ENCODE results near the gene ZCCHC10.
"Not testable (repeated sequence)": the region's sequence is repeated elsewhere in the genome, so short reads cannot be mapped to it uniquely, and the experiment has no call there.

ZCCHC10 gene

DNA sequence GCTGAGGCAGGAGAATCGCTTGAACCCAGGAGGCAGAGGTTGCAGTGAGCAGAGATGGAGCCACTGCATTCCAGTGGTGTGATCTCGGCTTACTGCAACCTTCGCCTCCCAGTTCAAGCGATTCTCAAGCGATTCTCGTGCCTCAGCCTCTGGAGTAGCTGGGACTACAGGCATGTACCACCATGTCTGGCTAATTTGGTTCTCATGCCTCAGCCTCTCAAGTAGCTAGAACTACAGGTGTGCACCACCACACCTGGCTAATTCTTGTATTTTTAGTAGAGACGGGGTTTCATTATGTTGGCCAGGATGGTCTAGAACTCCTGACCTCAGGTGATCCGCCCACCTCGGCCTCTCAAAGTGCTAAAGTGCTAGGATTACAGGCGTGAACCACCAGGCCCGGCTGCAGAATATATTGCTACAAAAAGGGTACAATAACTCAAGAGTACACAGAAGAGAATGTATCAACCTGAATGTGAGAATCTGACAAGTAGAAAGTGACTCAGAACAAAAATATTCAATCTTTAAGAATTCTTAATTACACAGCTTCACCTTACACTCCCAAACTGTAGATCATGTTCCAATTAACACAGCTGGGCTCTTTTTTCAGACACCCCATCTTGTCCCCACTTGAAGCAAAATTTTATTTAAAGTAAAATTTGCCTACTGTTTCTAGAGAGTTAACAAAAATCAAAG, 65.1 kb downstream of the ZCCHC10 start:
- Histone ChIP-seq H3K36me3 (replicated peaks in 1 of 2; ENCODE audit: control insufficient read depth in 2 of 2, insufficient read depth in 2 of 2, low read length in 2 of 2) (peaks cover 0 to 26% of the 10 kb centered on the region in 2 donors), H3K4me3 (ENCODE audit: low read length in 2 of 2) (peak overlapping the region in 1 of 2 donors; percentile 64), H3K4me2 (ENCODE audit: insufficient read depth, low read length, poor library complexity, severe bottlenecking) (peak overlapping the region; percentile 14)
- H3K4me1 ChIP-seq (ENCODE audit: control insufficient read depth in 2 of 2, insufficient read depth in 1 of 2, low read depth in 1 of 2, low read length in 2 of 2); H2AK5ac ChIP-seq (ENCODE audit: low read depth, low read length); H3K27ac ChIP-seq (replicated peaks; ENCODE audit: low read length); H3K27me3 ChIP-seq (ENCODE audit: control insufficient read depth in 3 of 3, insufficient read depth in 3 of 3, low read depth in 1 of 3, low read length in 3 of 3); H2BK120ac ChIP-seq (ENCODE audit: low read depth, low read length); H2BK12ac ChIP-seq (ENCODE audit: low read length); H3K4ac ChIP-seq (ENCODE audit: low read length); H2BK5ac ChIP-seq (ENCODE audit: low read length); H3K9ac ChIP-seq (ENCODE audit: low read depth, low read length, poor library complexity); H4K8ac ChIP-seq (ENCODE audit: low read depth, low read length); H2BK15ac ChIP-seq (ENCODE audit: low read length); H3K9me3 ChIP-seq (replicated peaks in 1 of 2; ENCODE audit: control insufficient read depth in 2 of 2, insufficient read depth in 1 of 2, low read depth in 1 of 2, low read length in 2 of 2); H4K91ac ChIP-seq (ENCODE audit: low read depth, low read length, poor library complexity); H3K23ac ChIP-seq (ENCODE audit: low read depth, low read length, poor library complexity); H3K79me1 ChIP-seq (ENCODE audit: low read depth, low read length); H3K18ac ChIP-seq (ENCODE audit: low read length); H2AFZ ChIP-seq (ENCODE audit: low read length); H3K14ac ChIP-seq (ENCODE audit: low read length); DNase-seq (ENCODE audit: low spot score): not testable (repeated sequence)
- WGBS, 2 donors (ENCODE audit: extremely low coverage in 2 of 2, insufficient read length in 2 of 2, insufficient replicate concordance in 1 of 2): no CpG with 5 or more reads among the region's 11 CpGs

DNA sequence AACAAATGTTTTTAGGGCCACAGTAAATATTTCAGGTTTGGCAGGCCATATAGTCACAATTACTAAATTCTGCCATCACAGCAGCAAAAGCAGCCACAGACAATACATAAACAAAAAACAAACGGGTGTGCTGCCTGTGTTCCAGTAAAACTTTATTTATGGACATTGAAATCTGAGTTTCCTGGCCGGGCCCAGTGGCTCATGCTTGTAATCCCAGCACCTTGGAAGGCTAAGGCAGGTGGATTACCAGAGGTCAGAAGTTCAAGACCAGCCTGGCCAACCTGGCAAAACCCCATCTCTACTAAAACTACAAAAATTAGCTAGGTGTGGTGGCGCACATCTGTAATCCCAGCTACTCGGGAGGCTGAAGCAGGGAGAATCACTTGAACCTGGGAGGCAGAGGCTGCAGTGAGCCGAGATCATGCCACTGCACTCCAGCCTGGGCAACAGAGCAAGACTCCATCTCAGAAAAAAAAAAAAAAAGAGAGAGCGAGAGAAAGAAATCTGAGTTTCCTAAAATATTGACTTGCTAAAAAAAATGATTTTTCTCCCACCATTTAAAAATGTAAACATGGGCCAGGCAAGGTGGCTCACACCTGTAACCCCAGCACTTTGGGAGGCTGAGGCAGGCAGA, 70.1 kb downstream of the ZCCHC10 start:
- H3K9ac ChIP-seq (ENCODE audit: low read depth, low read length, poor library complexity); H3K4me2 ChIP-seq (ENCODE audit: insufficient read depth, low read length, poor library complexity, severe bottlenecking); H3K14ac ChIP-seq (ENCODE audit: low read length); H4K91ac ChIP-seq (ENCODE audit: low read depth, low read length, poor library complexity); H2BK12ac ChIP-seq (ENCODE audit: low read length); H2AFZ ChIP-seq (ENCODE audit: low read length); H2BK15ac ChIP-seq (ENCODE audit: low read length); H3K4ac ChIP-seq (ENCODE audit: low read length); H4K8ac ChIP-seq (ENCODE audit: low read depth, low read length); H3K23ac ChIP-seq (ENCODE audit: low read depth, low read length, poor library complexity); H3K27ac ChIP-seq (replicated peaks; ENCODE audit: low read length); H2AK5ac ChIP-seq (ENCODE audit: low read depth, low read length); DNase-seq (ENCODE audit: low spot score); H2BK120ac ChIP-seq (ENCODE audit: low read depth, low read length); H3K27me3 ChIP-seq (ENCODE audit: control insufficient read depth in 3 of 3, insufficient read depth in 3 of 3, low read depth in 1 of 3, low read length in 3 of 3); H3K18ac ChIP-seq (ENCODE audit: low read length); H3K4me1 ChIP-seq (ENCODE audit: control insufficient read depth in 2 of 2, insufficient read depth in 1 of 2, low read depth in 1 of 2, low read length in 2 of 2); H3K4me3 ChIP-seq (ENCODE audit: low read length in 2 of 2); H2BK5ac ChIP-seq (ENCODE audit: low read length): not testable (repeated sequence)
- peaks cover 13% of the 10 kb centered on the region for H3K79me1 ChIP-seq (ENCODE audit: low read depth, low read length)
- WGBS, 2 donors (ENCODE audit: extremely low coverage in 2 of 2, insufficient read length in 2 of 2, insufficient replicate concordance in 1 of 2): no CpG with 5 or more reads among the region's 6 CpGs
- peaks cover 7 to 53% of the 10 kb centered on the region in 2 donors for H3K36me3 ChIP-seq (replicated peaks in 1 of 2; ENCODE audit: control insufficient read depth in 2 of 2, insufficient read depth in 2 of 2, low read length in 2 of 2)
- peaks cover 0 to 20% of the 10 kb centered on the region in 2 donors for H3K9me3 ChIP-seq (replicated peaks in 1 of 2; ENCODE audit: control insufficient read depth in 2 of 2, insufficient read depth in 1 of 2, low read depth in 1 of 2, low read length in 2 of 2)

DNA sequence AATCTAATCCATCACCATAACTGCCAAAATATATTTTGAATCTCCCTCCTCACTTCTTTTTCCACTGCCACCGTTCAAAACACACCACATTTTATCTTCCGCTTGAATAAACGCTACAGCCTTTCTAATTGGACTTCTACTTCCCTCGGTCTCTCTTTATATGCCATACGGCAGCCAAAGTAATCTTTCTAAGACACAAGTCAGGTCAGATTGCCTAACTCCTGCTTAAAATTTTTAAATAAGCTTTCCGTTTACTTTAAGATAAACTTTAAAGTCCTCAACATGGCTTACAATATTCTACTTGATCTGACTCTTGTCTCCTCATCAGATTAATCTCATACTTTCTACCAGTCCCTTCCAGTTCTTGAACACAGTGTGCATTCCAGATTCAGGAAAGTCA, 72.6 kb downstream of the ZCCHC10 start:
- no peaks in the 10 kb centered on the region for H3K27me3 ChIP-seq (ENCODE audit: control insufficient read depth in 3 of 3, insufficient read depth in 3 of 3, low read depth in 1 of 3, low read length in 3 of 3)
- peaks cover 0 to 20% of the 10 kb centered on the region in 2 donors for H3K9me3 ChIP-seq (replicated peaks in 1 of 2; ENCODE audit: control insufficient read depth in 2 of 2, insufficient read depth in 1 of 2, low read depth in 1 of 2, low read length in 2 of 2)
- no peak overlapping the region for H4K91ac ChIP-seq (ENCODE audit: low read depth, low read length, poor library complexity)
- H2AK5ac ChIP-seq (ENCODE audit: low read depth, low read length): no peak overlapping the region
- no peak overlapping the region for H2BK12ac ChIP-seq (ENCODE audit: low read length)
- no peak overlapping the region for H3K23ac ChIP-seq (ENCODE audit: low read depth, low read length, poor library complexity)
- H2BK120ac ChIP-seq (ENCODE audit: low read depth, low read length): no peak overlapping the region
- H3K18ac ChIP-seq (ENCODE audit: low read length): no peak overlapping the region
- H3K36me3 ChIP-seq (replicated peaks in 1 of 2; ENCODE audit: control insufficient read depth in 2 of 2, insufficient read depth in 2 of 2, low read length in 2 of 2): peaks cover 7 to 48% of the 10 kb centered on the region in 2 donors
- H3K79me1 ChIP-seq (ENCODE audit: low read depth, low read length): peaks cover 12% of the 10 kb centered on the region
- WGBS, 2 donors (ENCODE audit: extremely low coverage in 2 of 2, insufficient read length in 2 of 2, insufficient replicate concordance in 1 of 2): 100% methylated on average over 1 to 2 of the region's 6 CpGs
- no peak overlapping the region for H3K27ac ChIP-seq (replicated peaks; ENCODE audit: low read length)
- no peak overlapping the region for H2BK15ac ChIP-seq (ENCODE audit: low read length)
- no peak overlapping the region for H2BK5ac ChIP-seq (ENCODE audit: low read length)
- no peak overlapping the region for H3K4me3 ChIP-seq (ENCODE audit: low read length in 2 of 2)
- no peak overlapping the region for H3K4me2 ChIP-seq (ENCODE audit: insufficient read depth, low read length, poor library complexity, severe bottlenecking)
- no peak overlapping the region for H3K14ac ChIP-seq (ENCODE audit: low read length)
- H2AFZ ChIP-seq (ENCODE audit: low read length): no peak overlapping the region
- H3K4ac ChIP-seq (ENCODE audit: low read length): no peak overlapping the region
- H3K4me1 ChIP-seq (ENCODE audit: control insufficient read depth in 2 of 2, insufficient read depth in 1 of 2, low read depth in 1 of 2, low read length in 2 of 2): no peaks in the 10 kb centered on the region
- H4K8ac ChIP-seq (ENCODE audit: low read depth, low read length): no peak overlapping the region
- DNase-seq (ENCODE audit: low spot score): no peak
- H3K9ac ChIP-seq (ENCODE audit: low read depth, low read length, poor library complexity): no peak overlapping the region

DNA sequence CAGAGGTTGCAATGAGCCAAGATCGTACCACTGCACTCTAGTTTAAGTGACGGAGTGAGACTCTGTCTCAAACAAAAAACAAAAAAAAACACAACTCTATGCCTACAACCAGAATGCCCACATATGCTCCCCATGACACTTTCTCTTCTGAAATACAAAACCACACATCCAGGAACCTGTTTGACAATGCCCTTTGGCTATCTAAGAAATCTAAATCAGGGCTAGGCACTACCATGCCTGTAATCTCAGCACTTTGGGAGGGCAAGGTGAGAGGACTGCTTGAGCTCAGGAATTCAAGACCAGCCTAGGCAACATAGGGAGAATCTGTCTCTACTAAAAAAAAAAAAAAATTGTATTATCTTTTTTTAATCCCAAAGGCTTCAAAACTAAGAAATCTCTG, 73.5 kb downstream of the ZCCHC10 start:
- no peak overlapping the region for H3K9ac ChIP-seq (ENCODE audit: low read depth, low read length, poor library complexity)
- no peak for DNase-seq (ENCODE audit: low spot score)
- H3K23ac ChIP-seq (ENCODE audit: low read depth, low read length, poor library complexity): no peak overlapping the region
- WGBS, 2 donors (ENCODE audit: extremely low coverage in 2 of 2, insufficient read length in 2 of 2, insufficient replicate concordance in 1 of 2): no CpG with 5 or more reads among the region's 2 CpGs
- no peaks in the 10 kb centered on the region for H3K4me1 ChIP-seq (ENCODE audit: control insufficient read depth in 2 of 2, insufficient read depth in 1 of 2, low read depth in 1 of 2, low read length in 2 of 2)
- no peak overlapping the region for H4K8ac ChIP-seq (ENCODE audit: low read depth, low read length)
- H2BK15ac ChIP-seq (ENCODE audit: low read length): no peak overlapping the region
- no peak overlapping the region for H2BK5ac ChIP-seq (ENCODE audit: low read length)
- no peak overlapping the region for H3K4me2 ChIP-seq (ENCODE audit: insufficient read depth, low read length, poor library complexity, severe bottlenecking)
- H2AK5ac ChIP-seq (ENCODE audit: low read depth, low read length): no peak overlapping the region
- no peak overlapping the region for H3K4ac ChIP-seq (ENCODE audit: low read length)
- peaks cover 0 to 20% of the 10 kb centered on the region in 2 donors for H3K9me3 ChIP-seq (replicated peaks in 1 of 2; ENCODE audit: control insufficient read depth in 2 of 2, insufficient read depth in 1 of 2, low read depth in 1 of 2, low read length in 2 of 2)
- H3K4me3 ChIP-seq (ENCODE audit: low read length in 2 of 2): no peak overlapping the region
- no peak overlapping the region for H3K14ac ChIP-seq (ENCODE audit: low read length)
- no peak overlapping the region for H3K18ac ChIP-seq (ENCODE audit: low read length)
- H2BK12ac ChIP-seq (ENCODE audit: low read length): no peak overlapping the region
- peaks cover 12% of the 10 kb centered on the region for H3K79me1 ChIP-seq (ENCODE audit: low read depth, low read length)
- H3K27me3 ChIP-seq (ENCODE audit: control insufficient read depth in 3 of 3, insufficient read depth in 3 of 3, low read depth in 1 of 3, low read length in 3 of 3): no peaks in the 10 kb centered on the region
- no peak overlapping the region for H2AFZ ChIP-seq (ENCODE audit: low read length)
- no peak overlapping the region for H3K27ac ChIP-seq (replicated peaks; ENCODE audit: low read length)
- peaks cover 7 to 50% of the 10 kb centered on the region in 2 donors for H3K36me3 ChIP-seq (replicated peaks in 1 of 2; ENCODE audit: control insufficient read depth in 2 of 2, insufficient read depth in 2 of 2, low read length in 2 of 2)
- no peak overlapping the region for H4K91ac ChIP-seq (ENCODE audit: low read depth, low read length, poor library complexity)
- H2BK120ac ChIP-seq (ENCODE audit: low read depth, low read length): no peak overlapping the region

All from neuronal stem cell (in vitro differentiated cells).